ENCODE data around the gene PDCL3.

The PDCL3 gene

GRCh38 chr2:100612388-100613000 is 49.7 kb downstream of the PDCL3 start:
- no peak for DNase-seq

GRCh38 chr2:100613719-100614118 is 50.9 kb downstream of the PDCL3 start:
- no peak for DNase-seq

GRCh38 chr2:100614455-100615000 is 51.7 kb downstream of the PDCL3 start:
- DNase-seq = no peak

- no peak for DNase-seq
Measured at GRCh38 chr2:100615471-100615870, 52.7 kb downstream of the PDCL3 start.

- DNase-seq = no peak
Measured at GRCh38 chr2:100615886-100616285, 53.1 kb downstream of the PDCL3 start.

- DNase-seq = no peak
Measured at GRCh38 chr2:100616841-100617390, 54.1 kb downstream of the PDCL3 start.

GRCh38 chr2:100619951-100620350 is 57.2 kb downstream of the PDCL3 start:
- DNase-seq = no peak

- no peak for DNase-seq
Measured at GRCh38 chr2:100620481-100620880, 57.7 kb downstream of the PDCL3 start.

GRCh38 chr2:100621371-100621951 is 58.7 kb downstream of the PDCL3 start:
- DNase-seq = no peak

GRCh38 chr2:100623033-100623715 is 60.4 kb downstream of the PDCL3 start:
- no peak for DNase-seq

GRCh38 chr2:100623930-100624329 is 61.1 kb downstream of the PDCL3 start:
- no peak for DNase-seq

GRCh38 chr2:100624536-100624935 is 61.7 kb downstream of the PDCL3 start:
- no peak for DNase-seq

- no peak for DNase-seq
Measured at GRCh38 chr2:100625717-100626116, 62.9 kb downstream of the PDCL3 start.

Measured in NCI-H526 (cell line).